Hepatocyte (in vitro differentiated cells): ENCODE data around the gene ADORA1.

Source experiments
- EZH2 ChIP-seq: fragments of 200-600 bp; sonication (generic); IDR thresholded peaks from 2 replicates; pipeline ENCODE4 v1.6.1; 2016; ENCODE audit warnings: antibody characterized with exemption, mild to moderate bottlenecking, borderline replicate concordance
- EZH2phosphoT487 ChIP-seq: fragments of 200-600 bp; sonication (generic); IDR thresholded peaks from one replicate; pipeline ENCODE4 v1.6.1; 2018; ENCODE audit warnings: antibody characterized with exemption, mild to moderate bottlenecking, low read depth, moderate library complexity; ENCODE audit not compliant: unreplicated experiment, severe bottlenecking
- TF ChIP-seq, protein P1 (sequence below): fragments of 200-600 bp; sonication (generic); IDR thresholded peaks from 2 replicates; pipeline ENCODE4 v1.5.1; 2016; ENCODE audit warnings: antibody characterized with exemption, mild to moderate bottlenecking; ENCODE audit not compliant: poor library complexity

- TF ChIP-seq, protein P1, sequence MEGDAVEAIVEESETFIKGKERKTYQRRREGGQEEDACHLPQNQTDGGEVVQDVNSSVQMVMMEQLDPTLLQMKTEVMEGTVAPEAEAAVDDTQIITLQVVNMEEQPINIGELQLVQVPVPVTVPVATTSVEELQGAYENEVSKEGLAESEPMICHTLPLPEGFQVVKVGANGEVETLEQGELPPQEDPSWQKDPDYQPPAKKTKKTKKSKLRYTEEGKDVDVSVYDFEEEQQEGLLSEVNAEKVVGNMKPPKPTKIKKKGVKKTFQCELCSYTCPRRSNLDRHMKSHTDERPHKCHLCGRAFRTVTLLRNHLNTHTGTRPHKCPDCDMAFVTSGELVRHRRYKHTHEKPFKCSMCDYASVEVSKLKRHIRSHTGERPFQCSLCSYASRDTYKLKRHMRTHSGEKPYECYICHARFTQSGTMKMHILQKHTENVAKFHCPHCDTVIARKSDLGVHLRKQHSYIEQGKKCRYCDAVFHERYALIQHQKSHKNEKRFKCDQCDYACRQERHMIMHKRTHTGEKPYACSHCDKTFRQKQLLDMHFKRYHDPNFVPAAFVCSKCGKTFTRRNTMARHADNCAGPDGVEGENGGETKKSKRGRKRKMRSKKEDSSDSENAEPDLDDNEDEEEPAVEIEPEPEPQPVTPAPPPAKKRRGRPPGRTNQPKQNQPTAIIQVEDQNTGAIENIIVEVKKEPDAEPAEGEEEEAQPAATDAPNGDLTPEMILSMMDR = no peak
- TF ChIP-seq EZH2 = no peak
- no peak for TF ChIP-seq EZH2phosphoT487
Observed at GRCh38 chr1:203144661-203145060, 17.1 kb downstream of the ADORA1 start.
